Endodermal cell (in vitro differentiated cells): ENCODE measurements around the gene PIKFYVE. TPM values are rescaled to one million over a fixed set of nuclear protein-coding genes. Genes with fewer than 3 reads are reported as not detected.
A peak's percentile ranks its signal among the peaks of the same experiment; 100 is the strongest.
"Not testable (repeated sequence)": the region's sequence is repeated elsewhere in the genome, so short reads cannot be mapped to it uniquely, and the experiment has no call there.

Experiments
- DNase-seq: peaks from one replicate; pipeline ENCODE4 v3.0.0-alpha.2; 2017
- H3K27ac ChIP-seq: 2 replicates; pipeline ENCODE4 v1.5.1; 2013; ENCODE audit warnings: mild to moderate bottlenecking, low read depth, low read length, moderate library complexity
- H3K27me3 ChIP-seq: 2 replicates; pipeline ENCODE4 v1.6.1; 2013; ENCODE audit warnings: mild to moderate bottlenecking, low read length, moderate library complexity; ENCODE audit not compliant: insufficient read depth, control insufficient read depth, poor library complexity, severe bottlenecking
- H3K36me3 ChIP-seq: 2 replicates; pipeline ENCODE4 v1.7.0; 2013; ENCODE audit warnings: mild to moderate bottlenecking, low read length, moderate library complexity; ENCODE audit not compliant: control insufficient read depth, insufficient read depth
- H3K4me1 ChIP-seq: one replicate; pipeline ENCODE4 v1.7.0; 2013; ENCODE audit warnings: low read length; ENCODE audit not compliant: control insufficient read depth, insufficient read depth
- H3K4me3 ChIP-seq: 2 replicates; pipeline ENCODE4 v1.5.1; 2013; ENCODE audit warnings: mild to moderate bottlenecking, low read length, moderate library complexity
- H3K9ac ChIP-seq: 2 replicates; pipeline ENCODE4 v1.6.1; 2013; ENCODE audit warnings: mild to moderate bottlenecking, low read length, moderate library complexity; ENCODE audit not compliant: poor library complexity, severe bottlenecking; ENCODE audit errors: extremely low read depth
- H3K9me3 ChIP-seq: 2 replicates; pipeline ENCODE4 v1.6.1; 2013; ENCODE audit warnings: mild to moderate bottlenecking, low read length, moderate library complexity; ENCODE audit not compliant: control insufficient read depth
- H3K27ac Mint-ChIP-seq: 2 replicates; pipeline ENCODE4 v1.8.0; 2020; ENCODE audit warnings: mixed read lengths
- H3K27me3 Mint-ChIP-seq: 2 replicates; pipeline ENCODE4 v1.8.0; 2021; ENCODE audit warnings: mild to moderate bottlenecking, mixed read lengths; ENCODE audit not compliant: insufficient read depth
- H3K36me3 Mint-ChIP-seq: 2 replicates; pipeline ENCODE4 v1.8.0; 2020; ENCODE audit warnings: low read depth, mixed read lengths
- H3K4me1 Mint-ChIP-seq: 2 replicates; pipeline ENCODE4 v1.8.0; 2020; ENCODE audit warnings: mixed read lengths
- H3K4me3 Mint-ChIP-seq: 2 replicates; pipeline ENCODE4 v1.8.0; 2020; ENCODE audit warnings: mild to moderate bottlenecking, moderate library complexity, mixed read lengths
- H3K9me3 Mint-ChIP-seq: 2 replicates; pipeline ENCODE4 v1.8.0; 2020; ENCODE audit warnings: mild to moderate bottlenecking, mixed read lengths
- CTCF ChIP-seq: fragments of 200-600 bp; sonication (generic); conservative IDR thresholded peaks from 2 replicates; pipeline ENCODE4 v1.5.0; 2021; ENCODE audit warnings: antibody characterized with exemption, mild to moderate bottlenecking
- WGBS, 2 experiments: methylation state at CpG; one replicate each; pipeline versions ENCODE4 v1.1.5 to v1.1.7; 2013; ENCODE audit warnings: missing lambda C conversion rate in 2 of 2, mixed read lengths in 1 of 2; ENCODE audit not compliant: insufficient coverage in 1 of 2, insufficient read length in 1 of 2; 5-methylcytosine and 5-hydroxymethylcytosine counted together
- total RNA-seq, 2 donors: library from RNA; stranded (reverse); fragmentation: NEBNext Ultra II Directional in 1 of 2; extraction: Animal tissue kit (Norgen Biotek cat#: 25700) in 1 of 2; gene quantifications; 2 replicates in 1 of 2; 3 replicates in 1 of 2; pipeline ENCODE4 v1.2.1, GENCODE V29; 2021

PIKFYVE gene
- total RNA-seq, 2 donors from 2014 or later, result 34.9 to 41.2 TPM

GRCh38 chr2:208389940-208390339 is 123.9 kb downstream of the PIKFYVE start:
- H3K4me3 ChIP-seq, result no peak overlapping the region
- no peak overlapping the region for H3K4me3 Mint-ChIP-seq
- peaks cover 3% of the 10 kb centered on the region for H3K36me3 Mint-ChIP-seq
- 83 to 87% methylated on average over 2 to 3 of the region's 3 CpGs for WGBS, 2 experiments
- H3K36me3 ChIP-seq, result no peaks in the 10 kb centered on the region
- peaks cover 20% of the 10 kb centered on the region for H3K9me3 ChIP-seq
- H3K27me3 Mint-ChIP-seq, result peaks cover 3% of the 10 kb centered on the region
- H3K9me3 Mint-ChIP-seq, result peaks cover 19% of the 10 kb centered on the region
- no peak for DNase-seq
- H3K4me1 Mint-ChIP-seq, result no peaks in the 10 kb centered on the region
- no peak overlapping the region for H3K9ac ChIP-seq
- H3K27me3 ChIP-seq, result no peaks in the 10 kb centered on the region
- no peak overlapping the region for H3K27ac ChIP-seq
- no peak overlapping the region for H3K27ac Mint-ChIP-seq
- TF ChIP-seq CTCF, result no peak
- H3K4me1 ChIP-seq, result no peaks in the 10 kb centered on the region

GRCh38 chr2:208392300-208392699 is 126.2 kb downstream of the PIKFYVE start:
- Mint-ChIP-seq H3K9me3 (peaks cover 34% of the 10 kb centered on the region), H3K36me3 (peaks cover 7% of the 10 kb centered on the region), H3K4me1 (no peaks in the 10 kb centered on the region), H3K4me3 (no peak overlapping the region), H3K27ac (no peak overlapping the region), H3K27me3 (peaks cover 3% of the 10 kb centered on the region)
- DNase-seq, result no peak
- Histone ChIP-seq H3K9me3 (peaks cover 20% of the 10 kb centered on the region), H3K4me1 (no peaks in the 10 kb centered on the region), H3K9ac (no peak overlapping the region), H3K4me3 (no peak overlapping the region), H3K27ac (no peak overlapping the region), H3K27me3 (no peaks in the 10 kb centered on the region), H3K36me3 (no peaks in the 10 kb centered on the region)
- WGBS, 2 experiments, result 93 to 97% methylated on average over 3 of the region's 3 CpGs
- TF ChIP-seq CTCF, result peak; percentile 37

- not testable (repeated sequence) for H3K4me3 Mint-ChIP-seq, H3K4me1 Mint-ChIP-seq, H3K36me3 Mint-ChIP-seq, H3K27ac ChIP-seq, DNase-seq, H3K27me3 Mint-ChIP-seq, H3K4me3 ChIP-seq, H3K36me3 ChIP-seq, H3K27ac Mint-ChIP-seq, H3K9ac ChIP-seq, H3K27me3 ChIP-seq, H3K4me1 ChIP-seq
- H3K9me3 ChIP-seq, result peaks cover 20% of the 10 kb centered on the region
- H3K9me3 Mint-ChIP-seq, result peaks cover 34% of the 10 kb centered on the region
- WGBS, 2 experiments, result 94 to 97% methylated on average over 2 to 3 of the region's 4 CpGs
These were observed 130.7 kb downstream of the PIKFYVE start for GRCh38 chr2:208396796-208397195.

- Histone ChIP-seq H3K36me3 (no peaks in the 10 kb centered on the region), H3K9ac (no peak overlapping the region), H3K4me3 (no peak overlapping the region), H3K27me3 (peaks cover 22% of the 10 kb centered on the region), H3K27ac (no peak overlapping the region), H3K9me3 (peaks cover 4% of the 10 kb centered on the region), H3K4me1 (no peaks in the 10 kb centered on the region)
- peaks cover 4% of the 10 kb centered on the region for H3K36me3 Mint-ChIP-seq
- TF ChIP-seq CTCF, result no peak
- DNase-seq, result no peak
- H3K4me1 Mint-ChIP-seq, result no peaks in the 10 kb centered on the region
- no peak overlapping the region for H3K4me3 Mint-ChIP-seq
- H3K27me3 Mint-ChIP-seq, result peaks cover 7% of the 10 kb centered on the region
- WGBS, 2 experiments, result 98% methylated on average over 1 of the region's 1 CpG; no CpG with 5 or more reads in 1 of the 2 experiments
- peaks cover 20% of the 10 kb centered on the region for H3K9me3 Mint-ChIP-seq
- no peak overlapping the region for H3K27ac Mint-ChIP-seq
These were observed 133.1 kb downstream of the PIKFYVE start for GRCh38 chr2:208399201-208399600.
